ENCODE measurements around the gene TLR7.

DNA sequence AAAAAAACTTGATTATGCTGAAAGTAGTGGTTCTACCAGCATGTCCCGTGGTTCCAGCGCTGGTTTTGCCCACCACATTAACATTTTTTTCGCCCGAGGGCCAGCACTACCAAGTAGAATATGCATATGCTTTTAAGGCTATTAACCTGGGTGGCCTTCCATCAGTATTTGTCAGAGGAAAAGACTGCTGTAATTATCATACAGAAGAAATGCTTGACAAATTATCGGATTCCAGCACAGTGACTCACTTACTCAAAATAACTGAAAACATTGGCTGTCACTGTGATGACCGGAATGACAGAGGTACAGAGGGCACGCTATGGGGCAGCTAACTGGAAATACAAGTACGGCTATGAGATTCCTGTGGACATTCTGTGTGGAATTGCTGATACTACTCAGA is 41.1 kb upstream of the TLR7 start:
- TF ChIP-seq, protein P1, sequence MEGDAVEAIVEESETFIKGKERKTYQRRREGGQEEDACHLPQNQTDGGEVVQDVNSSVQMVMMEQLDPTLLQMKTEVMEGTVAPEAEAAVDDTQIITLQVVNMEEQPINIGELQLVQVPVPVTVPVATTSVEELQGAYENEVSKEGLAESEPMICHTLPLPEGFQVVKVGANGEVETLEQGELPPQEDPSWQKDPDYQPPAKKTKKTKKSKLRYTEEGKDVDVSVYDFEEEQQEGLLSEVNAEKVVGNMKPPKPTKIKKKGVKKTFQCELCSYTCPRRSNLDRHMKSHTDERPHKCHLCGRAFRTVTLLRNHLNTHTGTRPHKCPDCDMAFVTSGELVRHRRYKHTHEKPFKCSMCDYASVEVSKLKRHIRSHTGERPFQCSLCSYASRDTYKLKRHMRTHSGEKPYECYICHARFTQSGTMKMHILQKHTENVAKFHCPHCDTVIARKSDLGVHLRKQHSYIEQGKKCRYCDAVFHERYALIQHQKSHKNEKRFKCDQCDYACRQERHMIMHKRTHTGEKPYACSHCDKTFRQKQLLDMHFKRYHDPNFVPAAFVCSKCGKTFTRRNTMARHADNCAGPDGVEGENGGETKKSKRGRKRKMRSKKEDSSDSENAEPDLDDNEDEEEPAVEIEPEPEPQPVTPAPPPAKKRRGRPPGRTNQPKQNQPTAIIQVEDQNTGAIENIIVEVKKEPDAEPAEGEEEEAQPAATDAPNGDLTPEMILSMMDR (IDR thresholded peaks at IDR 0.05) = no peak
- no peak for TF ChIP-seq POLR2A (IDR thresholded peaks at IDR 0.05)

Measured in esophagus squamous epithelium (tissue), 4 donors.